GM18508 (cell line): Measurements from ENCODE around the gene SLC19A1.

Source experiments
- ATAC-seq: cut with Tn5 transposase; IDR thresholded peaks from one replicate; pipeline ENCODE4 v1.9.1; 2021; ENCODE audit warnings: moderate number of reproducible peaks; ENCODE audit not compliant: insufficient read depth, unreplicated experiment

The SLC19A1 gene

GRCh38 chr21:45496968-45497845 is 45.0 kb downstream of the SLC19A1 start:
- ATAC-seq: no peak

DNA sequence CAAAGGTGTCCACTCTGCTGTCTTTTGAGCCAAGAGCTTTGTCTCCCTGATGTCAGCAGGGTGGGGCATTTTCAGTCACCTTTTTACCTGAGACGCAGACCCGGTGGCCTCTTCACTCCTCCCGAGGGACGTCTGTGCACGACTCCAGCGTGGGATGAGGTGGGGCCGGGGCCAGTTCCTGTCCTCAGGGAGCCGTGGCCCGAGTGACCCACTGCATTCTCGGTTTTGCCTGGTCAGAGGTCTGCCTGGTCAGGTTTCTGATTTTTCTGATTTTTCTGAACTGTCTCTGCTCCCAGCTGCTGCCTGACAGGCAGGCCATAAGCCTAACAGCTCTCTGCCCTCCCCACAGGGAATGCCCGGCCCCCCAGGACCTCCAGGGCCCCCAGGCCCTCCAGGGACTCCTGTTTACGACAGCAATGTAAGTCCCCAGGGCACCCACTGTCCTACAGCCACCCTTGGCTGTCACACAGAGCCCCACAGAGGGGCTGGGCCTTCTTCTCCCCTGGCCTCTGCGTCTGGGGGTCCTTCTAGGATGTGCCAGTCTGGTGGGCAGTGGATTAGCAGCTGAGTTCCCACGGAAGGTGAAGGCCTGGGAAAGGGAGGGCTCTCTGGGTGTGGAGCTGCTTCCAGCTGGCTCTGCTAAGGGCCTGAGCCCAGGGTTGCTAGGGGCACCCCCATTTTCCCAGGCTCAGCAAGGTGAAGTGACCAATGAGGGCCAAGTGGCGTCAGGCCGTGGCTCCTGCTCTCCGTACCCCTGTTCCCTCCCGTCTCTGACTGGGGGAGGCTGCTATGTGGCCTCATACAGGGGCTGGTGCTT is 45.9 kb downstream of the SLC19A1 start:
- no peak for ATAC-seq

- ATAC-seq: no peak
These were observed 47.2 kb downstream of the SLC19A1 start for GRCh38 chr21:45494851-45495680.

DNA sequence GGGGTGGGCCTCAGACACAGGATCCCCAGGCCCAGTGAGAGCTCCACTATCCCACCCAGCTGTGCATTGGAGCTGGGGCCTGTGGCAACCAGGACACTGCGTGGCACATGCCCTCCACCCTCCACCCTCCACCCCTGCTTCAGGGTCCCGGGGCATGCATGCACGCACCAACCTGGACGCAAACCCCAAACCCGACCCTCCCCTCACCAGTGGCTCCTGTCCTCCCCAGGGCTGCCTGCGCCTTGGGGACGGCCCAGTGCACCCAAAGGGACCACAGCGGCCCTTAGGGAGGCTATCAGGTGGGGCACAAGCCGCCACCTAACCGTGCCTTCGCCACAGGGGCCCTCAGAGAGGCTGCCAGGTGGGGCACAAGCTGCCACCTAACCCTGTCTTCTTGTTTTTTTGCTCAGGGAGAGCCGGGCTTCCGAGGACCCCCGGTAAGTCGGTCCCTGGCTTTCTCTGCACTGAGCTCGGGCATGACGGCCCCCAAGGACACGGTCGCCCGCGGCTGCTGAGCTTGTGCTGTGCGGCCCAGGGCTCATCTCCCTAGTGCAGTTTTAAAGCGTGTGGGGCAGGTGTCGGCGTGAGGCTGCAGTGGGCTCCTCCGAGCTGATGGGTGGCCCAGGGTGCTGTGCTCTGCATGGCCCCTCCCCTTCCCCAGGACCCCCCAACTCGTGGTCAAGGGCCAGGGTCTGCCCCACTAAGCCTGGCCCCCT is 47.9 kb downstream of the SLC19A1 start:
- no peak for ATAC-seq

GRCh38 chr21:45493401-45494001 is 48.7 kb downstream of the SLC19A1 start:
- ATAC-seq: no peak

GRCh38 chr21:45492765-45493164 is 49.5 kb downstream of the SLC19A1 start:
- no peak for ATAC-seq

- no peak for ATAC-seq
These were observed 50.6 kb downstream of the SLC19A1 start for GRCh38 chr21:45491623-45492022.

GRCh38 chr21:45491056-45491455 is 51.2 kb downstream of the SLC19A1 start:
- ATAC-seq: no peak

GRCh38 chr21:45490049-45490731 is 52.0 kb downstream of the SLC19A1 start:
- ATAC-seq: no peak

DNA sequence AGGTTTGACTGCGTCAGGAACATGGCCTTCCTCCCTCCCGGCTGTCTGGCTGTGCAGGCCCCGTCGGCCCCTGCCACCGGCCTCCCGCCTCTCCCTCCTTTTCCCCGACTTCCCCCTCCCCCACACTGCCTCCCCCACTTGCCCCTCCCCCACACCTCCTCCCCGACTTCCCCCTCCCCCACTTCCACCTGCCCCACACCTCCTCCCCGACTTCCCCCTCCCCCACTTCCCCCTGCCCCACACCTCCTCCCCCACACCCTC is 52.6 kb downstream of the SLC19A1 start:
- no peak for ATAC-seq

GRCh38 chr21:45488931-45489721 is 53.1 kb downstream of the SLC19A1 start:
- no peak for ATAC-seq

- no peak for ATAC-seq
These were observed 54.2 kb downstream of the SLC19A1 start for GRCh38 chr21:45487891-45488600.

- no peak for ATAC-seq
These were observed 55.0 kb downstream of the SLC19A1 start for GRCh38 chr21:45487161-45487806.

- ATAC-seq: no peak
These were observed 55.6 kb downstream of the SLC19A1 start for GRCh38 chr21:45486443-45487160.

GRCh38 chr21:45485686-45486442 is 56.4 kb downstream of the SLC19A1 start:
- ATAC-seq: no peak

GRCh38 chr21:45484318-45484717 is 57.9 kb downstream of the SLC19A1 start:
- ATAC-seq: no peak
